Head of caudate nucleus (tissue), 42 donors: ENCODE results near the gene KDM6A.
"Not testable (repeated sequence)": the region's sequence is repeated elsewhere in the genome, so short reads cannot be mapped to it uniquely, and the experiment has no call there.

Experiments
- DNase-seq, 42 donors: peaks; one replicate each; pipeline versions ENCODE4 v3.0.0 to v3.0.0-alpha.2; 2020 to 2021; ENCODE audit warnings: mixed read lengths in 7 of 42
- intact Hi-C: fragments of 100-400 bp; cut with DNase I; formaldehyde crosslinking; loops from one replicate; pipeline ENCODE4 v1.15.0; 2022

KDM6A gene

DNA sequence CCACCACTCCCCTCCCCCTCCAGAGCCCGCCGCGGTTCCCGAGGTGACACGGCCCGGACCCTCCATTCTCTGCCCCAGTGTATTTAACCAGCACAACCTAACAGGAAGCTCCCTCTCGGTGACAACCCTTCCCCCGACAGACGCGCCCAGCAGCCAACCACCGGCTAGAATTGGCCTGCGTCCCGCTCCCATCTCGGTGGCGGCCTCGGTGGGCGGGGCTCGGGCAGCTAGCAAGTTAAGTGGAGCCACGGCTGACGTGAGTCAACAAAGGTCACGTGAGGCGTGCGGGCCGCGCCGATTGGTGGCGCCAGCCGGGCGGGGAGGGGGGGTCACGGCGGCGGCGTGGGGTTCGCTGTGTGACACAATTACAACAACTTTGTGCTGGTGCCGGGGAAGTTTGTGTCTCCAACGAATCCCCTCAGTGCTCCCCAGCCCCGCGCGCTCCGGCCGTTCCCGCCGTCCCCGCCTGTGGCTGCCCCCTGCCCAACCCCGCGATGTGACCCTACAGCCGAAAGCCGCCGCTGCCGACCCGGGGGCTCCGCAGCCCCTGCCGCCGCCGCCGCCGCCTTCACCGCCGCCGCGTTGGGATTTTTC lies at the start of gene KDM6A:
Gene KDM6A, plus strand, starts transcription at position 368 of the 594 bp plus-strand sequence. CDS start 364 bp downstream, outside the sequence.
- DNase-seq = peak; percentile 92 to 100 (median 100)
- intact Hi-C loops = loop anchor here (2.0 to 5.0 kb wide), 2 partner anchors 194 to 314 kb away; no protein-coding TSS in a partner anchor

DNA sequence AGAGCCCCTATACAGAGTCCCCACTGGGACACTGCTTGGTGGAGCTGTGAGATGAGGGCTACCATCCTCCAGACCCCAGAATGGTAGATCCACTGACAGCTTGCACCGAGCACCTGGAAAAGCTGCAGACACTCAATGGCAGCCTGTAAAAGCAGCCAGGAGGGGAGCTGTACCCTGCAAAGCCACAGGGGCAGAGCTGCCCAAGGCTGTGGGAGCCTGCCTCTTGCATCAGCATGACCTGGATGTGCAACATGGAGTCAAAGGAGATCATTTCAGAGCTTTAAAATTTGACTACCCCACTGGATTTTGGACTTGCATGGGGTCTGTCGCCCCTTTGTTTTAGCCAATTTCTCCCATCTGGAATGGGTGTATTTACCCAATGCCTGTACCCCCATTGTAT lies 49.8 kb upstream of the KDM6A start:
- intact Hi-C loops, DNase-seq: not testable (repeated sequence)

DNA sequence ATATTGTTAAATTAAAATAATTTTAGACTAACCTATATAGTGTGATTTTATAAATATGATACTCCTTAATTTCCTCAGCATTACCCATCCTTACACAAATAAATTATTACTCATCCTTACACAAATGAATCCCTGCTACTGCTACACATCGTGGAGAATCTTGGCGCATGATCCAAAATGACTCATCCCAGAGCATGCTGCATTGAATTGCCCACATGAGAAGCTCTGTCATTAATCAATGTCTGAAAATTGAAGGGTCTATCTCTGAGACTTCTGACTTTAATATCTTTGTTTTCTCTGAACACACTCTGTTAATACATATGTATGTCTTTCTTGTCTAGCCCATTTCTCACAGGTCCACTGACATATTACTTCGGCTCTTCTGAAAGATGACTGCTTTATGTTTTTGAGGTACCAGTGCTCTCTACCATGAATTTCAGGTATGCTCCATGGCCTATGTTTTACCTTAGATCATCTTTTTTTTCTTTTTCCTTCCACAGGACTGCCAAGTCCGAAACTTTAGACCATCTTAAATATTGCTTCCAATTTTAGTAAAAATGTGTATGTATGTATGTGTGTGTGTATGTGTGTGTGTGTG lies 44.9 kb upstream of the KDM6A start:
- peak in 14 of 42 donors; percentile 2 to 43 (median 19) for DNase-seq
- intact Hi-C loops = no loop called here

DNA sequence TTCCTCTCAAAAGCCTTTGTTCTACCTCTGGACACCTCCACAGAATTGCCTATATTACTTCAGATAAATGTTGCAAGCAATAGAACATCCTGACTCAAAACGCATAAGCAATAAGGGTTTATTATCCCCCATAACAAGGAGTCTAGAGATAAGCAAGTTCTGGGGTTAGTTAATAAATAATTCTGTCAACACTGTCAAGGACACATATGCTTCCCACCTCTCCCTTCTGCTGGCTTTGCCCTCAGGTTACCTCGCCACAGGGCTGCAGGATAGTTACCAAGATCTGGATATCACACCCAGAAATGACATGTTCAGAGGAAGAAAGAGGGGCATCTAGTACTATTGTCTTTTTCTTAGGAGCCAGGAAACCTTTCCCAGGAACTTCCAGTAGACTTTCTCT lies 43.2 kb upstream of the KDM6A start:
- DNase-seq = no peak
- intact Hi-C loops = no loop called here

DNA sequence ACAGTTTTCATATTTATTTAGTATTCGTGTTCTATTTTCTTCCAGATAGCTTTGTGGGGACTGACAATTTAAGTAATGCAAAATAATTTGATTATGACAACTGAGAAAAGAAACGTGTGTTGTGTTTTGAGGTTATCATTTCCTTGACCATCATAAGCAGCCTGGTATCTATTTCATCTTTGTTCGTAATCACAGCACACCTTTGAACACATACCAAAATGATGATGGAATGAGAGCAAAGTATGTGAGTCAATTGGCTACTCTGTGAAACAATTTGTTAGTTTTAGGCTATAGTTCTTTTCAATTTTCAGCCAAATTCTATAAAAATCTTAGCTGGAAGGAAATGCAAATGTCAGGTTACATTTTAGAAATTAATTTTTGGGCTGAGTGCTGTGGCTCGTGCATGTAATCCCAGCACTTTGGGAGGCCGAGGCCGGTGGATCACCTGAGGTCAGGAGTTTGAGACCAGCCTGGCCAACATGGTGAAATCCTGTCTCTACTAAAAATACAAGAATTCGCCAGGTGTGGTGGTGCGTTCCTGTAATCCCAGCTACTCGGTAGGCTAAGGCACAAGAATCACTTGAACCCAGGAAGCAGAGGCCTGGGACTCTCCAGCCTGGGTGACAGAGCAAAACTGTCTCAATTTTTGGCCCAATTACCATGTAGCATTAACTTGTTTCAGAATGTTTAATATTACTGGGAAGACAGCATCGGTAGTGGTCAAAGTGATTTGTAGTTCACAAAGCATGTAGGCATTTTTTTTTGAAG lies 30.3 kb upstream of the KDM6A start:
- no peak for DNase-seq
- intact Hi-C loops = no loop called here

DNA sequence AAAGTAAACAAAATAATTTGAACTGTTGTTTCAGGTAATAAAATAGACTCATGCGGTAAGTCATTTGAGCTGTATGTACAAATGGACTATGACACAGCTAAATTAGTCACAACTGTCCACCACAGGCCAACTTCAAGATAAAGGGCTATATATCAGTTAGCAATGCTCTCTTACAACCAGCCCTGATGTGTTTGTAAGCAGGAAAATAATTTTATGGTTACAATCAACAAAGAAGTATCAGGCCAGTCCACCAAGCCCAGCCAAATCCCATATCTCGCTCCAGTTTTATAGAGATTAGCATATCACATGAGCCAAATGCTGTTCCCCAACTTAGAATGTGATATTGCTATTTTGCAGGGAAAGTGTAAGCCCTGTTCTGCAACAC lies 29.7 kb upstream of the KDM6A start:
- DNase-seq = no peak
- intact Hi-C loops = no loop called here

DNA sequence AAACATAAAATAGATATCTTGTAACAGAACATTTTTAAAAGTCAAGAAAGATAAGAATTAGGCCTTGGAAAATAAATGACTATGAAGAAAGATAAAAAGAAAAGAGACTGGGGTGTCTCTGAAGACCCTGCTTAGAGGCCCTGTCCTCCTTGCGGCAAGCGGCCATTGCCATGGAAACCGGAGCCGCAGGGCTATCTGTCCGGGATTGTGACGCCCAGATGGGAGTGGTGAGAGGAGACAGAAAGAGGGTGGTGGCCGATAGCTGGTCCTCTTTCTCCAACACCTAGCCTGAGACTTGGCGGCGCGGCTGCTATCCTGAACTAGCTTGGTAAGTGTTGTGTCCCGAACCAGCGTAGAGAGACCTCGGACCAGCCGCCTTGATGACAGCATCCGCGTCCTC lies 29.2 kb upstream of the KDM6A start, which contains the start of gene DUSP21:
Gene DUSP21, plus strand, starts transcription at position 269 of the 400 bp plus-strand sequence. Its CDS starts 112 bp downstream, at position 381.
- intact Hi-C loops = no loop called here
- DNase-seq = no peak

DNA sequence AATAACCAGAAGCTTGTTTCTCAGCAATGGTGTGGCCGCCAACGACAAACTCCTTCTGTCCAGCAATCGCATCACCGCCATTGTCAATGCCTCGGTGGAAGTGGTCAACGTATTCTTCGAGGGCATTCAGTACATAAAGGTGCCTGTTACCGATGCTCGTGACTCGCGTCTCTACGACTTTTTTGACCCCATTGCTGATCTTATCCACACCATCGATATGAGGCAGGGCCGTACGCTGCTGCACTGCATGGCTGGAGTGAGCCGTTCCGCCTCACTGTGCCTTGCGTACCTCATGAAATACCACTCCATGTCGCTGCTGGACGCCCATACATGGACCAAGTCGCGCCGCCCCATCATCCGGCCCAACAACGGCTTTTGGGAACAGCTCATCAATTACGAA lies 28.8 kb upstream of the KDM6A start:
- DNase-seq = no peak
- intact Hi-C loops = no loop called here

DNA sequence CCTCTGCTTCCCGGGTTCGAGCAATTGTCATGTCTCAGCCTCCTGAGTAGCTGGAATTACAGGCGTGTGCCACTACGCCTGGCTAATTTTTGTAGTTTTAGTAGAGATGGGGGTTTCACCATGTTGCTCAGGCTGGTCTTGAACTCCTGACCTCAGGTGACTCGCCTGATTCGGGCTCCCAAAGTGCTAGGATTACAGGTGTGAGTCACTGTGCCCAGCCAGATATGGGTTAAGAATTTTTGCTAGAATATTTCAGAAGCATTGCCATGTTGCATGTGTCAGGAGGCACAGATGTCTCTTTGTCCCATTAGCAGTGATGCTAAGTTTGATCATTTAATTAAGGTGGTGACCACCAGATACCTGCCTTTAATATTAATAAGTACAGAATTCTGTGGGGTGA lies 22.1 kb upstream of the KDM6A start:
- intact Hi-C loops, DNase-seq: not testable (repeated sequence)

DNA sequence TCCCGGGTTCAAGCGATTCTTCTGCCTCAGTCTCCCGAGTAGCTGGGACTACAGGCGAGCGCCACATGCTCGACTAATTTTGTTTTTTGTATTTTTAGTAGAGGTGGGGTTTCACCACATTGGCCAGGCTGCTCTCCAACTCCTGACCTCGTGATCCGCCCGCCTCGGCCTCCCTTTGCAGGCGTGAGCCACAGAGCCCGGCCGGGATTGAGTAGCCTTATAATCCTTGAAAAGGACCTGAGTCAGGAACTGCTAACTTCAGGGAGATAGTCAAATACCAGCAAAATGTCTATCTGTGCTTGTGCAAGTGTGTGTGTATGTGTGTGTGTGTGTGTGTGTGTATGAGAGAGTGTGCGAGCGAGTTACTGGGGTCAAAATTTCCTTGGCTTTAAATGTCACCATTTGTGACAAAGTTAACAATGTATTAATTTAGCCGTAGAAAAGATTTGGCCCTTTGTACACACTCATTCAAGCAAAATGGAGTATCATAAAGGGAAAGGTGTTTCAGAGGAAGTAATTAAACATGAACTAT lies 1.8 kb upstream of the KDM6A start:
- no peak for DNase-seq

DNA sequence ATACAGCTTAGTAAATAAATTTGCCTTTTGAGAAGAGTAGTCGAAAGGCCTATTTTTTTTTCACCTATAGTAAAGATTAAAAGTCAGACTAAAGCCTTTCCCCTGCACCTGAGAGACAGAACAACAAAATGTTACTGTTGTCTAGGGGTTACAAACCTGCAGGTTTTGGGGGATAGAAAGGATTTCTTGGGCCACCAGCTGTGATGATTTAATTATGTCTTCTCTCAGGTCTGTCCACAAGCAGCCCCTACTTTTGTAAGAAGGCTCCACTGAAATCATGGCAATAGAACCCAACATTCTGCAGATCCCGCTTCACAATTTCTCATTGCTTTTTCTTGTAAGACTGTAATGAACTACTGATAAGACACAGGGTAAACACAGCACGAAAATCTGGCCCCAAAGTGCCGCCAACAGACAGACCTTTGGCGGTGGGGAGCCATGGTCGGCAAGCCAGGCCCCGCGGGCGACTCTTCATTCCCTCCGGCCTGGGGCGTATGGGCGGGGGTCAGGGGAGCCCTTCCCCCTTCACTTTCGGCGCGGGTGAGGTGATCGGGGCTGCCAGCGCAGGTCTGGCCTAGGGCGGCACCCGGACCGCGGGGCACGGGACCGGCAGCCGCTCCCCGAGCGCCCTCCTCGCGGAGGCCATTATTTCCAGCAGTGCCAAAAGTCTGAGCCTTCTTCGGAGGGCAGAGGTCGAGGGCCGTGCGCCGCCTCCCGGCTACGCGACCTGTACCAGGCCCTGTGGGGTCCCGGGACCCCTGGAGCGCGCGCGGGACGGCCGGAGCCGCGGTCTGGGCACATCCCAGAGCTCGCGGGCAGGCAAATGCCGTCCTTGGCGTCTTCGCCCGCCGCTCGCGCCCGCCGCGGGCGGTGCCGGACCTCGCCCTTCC lies 812 bp upstream of the KDM6A start:
- intact Hi-C loops = loop anchor here (2.0 to 5.0 kb wide), 2 partner anchors 195 to 315 kb away; no protein-coding TSS in a partner anchor
- DNase-seq = peak in 28 of 42 donors; percentile 1 to 70 (median 34)

More for the DNA sequence above, 1.8 kb upstream of the KDM6A start:
- intact Hi-C loops = loop anchor here (5.0 kb wide), 1 partner anchor 196 kb away; no protein-coding TSS in a partner anchor

DNA sequence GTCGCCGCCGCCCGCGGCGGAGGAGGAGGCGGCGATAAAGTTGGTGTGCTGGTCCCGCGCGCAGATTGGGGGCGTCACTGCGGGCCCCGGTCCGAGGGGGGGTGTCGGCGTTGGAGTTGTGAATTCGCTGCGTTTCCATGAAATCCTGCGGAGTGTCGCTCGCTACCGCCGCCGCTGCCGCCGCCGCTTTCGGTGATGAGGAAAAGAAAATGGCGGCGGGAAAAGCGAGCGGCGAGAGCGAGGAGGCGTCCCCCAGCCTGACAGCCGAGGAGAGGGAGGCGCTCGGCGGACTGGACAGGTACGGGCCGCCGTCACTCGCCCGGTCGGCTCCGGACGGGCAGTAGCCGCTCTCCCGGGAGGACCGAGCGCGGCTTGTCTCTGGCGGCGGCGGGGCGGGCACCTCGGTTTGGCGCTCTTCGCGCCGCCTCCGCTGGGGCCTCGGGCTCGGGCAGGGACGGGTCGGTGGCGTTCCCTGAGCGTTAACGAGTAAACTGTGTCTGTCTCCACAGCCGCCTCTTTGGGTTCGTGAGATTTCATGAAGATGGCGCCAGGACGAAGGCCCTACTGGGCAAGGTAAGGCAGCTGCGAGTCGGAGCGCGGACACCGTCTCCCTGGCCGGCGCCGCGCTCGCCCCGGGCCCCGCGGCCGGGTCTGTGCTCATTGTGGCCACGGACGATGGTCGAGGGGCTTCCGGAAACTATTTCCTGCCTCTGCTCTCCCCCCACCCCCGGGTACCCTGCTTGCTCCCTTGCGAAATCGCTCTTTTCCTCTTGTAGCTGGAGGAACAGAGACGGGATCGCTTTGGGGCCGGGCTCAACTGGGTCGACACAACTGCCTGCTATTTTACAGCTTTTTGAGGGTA lies 658 bp downstream of the KDM6A start:
- intact Hi-C loops = loop anchor here (2.0 to 5.0 kb wide), 2 partner anchors 194 to 313 kb away; no protein-coding TSS in a partner anchor
- DNase-seq = peak in 41 of 42 donors; percentile 32 to 84 (median 72)

DNA sequence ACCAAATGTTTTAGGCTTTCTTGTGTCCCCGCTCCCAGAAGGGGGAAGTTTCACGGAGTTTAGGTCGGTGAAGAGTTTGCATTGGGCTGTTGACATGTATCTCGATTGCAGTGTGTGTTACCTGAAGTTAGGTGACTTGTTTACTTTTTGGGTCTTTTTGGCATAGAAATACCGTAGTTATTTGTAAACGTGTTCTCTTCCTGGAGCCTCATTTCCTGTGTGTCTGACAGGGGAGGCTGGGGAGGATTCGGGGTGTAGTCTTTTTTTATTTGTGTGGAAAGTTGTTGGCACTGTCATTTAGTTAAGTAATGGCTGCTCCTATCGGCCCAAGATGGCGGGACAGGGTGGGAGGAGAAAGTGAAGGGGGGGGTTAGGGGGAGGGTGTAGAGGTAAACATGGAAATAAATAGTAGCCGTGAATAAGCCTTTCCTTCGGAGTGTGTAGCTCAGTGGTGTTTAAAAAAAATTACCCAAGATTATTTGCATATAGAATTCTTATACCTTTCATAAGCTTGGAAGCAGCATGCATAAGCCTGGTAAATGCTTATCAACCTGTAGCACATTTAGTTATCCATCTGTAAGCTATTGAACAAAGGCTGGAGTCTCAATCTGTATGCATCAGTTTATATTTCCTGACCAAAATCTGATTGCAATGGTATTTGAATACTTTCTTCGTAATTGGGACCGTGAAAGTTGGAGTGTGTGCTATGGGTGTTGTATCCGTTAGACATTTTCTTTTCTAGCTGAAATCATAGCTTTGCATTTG lies 1.6 kb downstream of the KDM6A start:
- peak in 26 of 42 donors; percentile 7 to 62 (median 21) for DNase-seq
- intact Hi-C loops = loop anchor here (5.0 kb wide), 1 partner anchor 193 kb away; no protein-coding TSS in a partner anchor

DNA sequence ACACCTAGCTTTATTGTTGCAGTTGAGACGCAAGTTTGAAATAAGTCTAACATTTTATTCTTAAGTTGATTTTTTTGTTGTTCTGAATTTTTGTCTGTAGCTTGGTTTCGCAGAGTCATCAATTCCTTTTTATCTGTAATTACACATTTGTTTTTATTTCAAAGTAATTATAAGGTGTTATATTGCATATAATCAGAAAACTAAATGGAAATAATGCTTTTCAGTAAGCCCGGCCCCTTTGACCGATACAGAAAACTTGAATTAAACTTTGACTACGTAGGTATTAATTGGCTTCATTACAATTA lies 2.1 kb downstream of the KDM6A start:
- intact Hi-C loops = no loop called here
- DNase-seq = no peak

DNA sequence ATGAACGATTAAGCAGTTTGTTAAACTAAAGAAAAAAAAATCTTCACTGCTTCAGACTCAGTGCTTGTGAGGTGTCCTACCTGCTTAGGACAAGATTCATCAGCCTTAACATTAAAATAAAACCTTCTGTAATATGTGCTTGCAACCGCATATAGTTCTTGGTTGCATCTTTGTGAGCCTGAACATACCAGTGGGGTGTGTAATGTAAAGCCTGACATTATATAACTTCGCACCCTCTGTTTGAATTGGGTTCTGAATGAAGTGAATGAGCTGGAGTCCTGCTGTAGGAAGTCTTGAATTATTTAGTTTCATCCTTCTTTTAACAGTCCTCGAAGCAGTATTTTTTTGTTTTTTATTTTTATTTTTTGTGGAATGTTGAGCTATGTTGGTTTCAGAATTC lies 3.1 kb downstream of the KDM6A start:
- intact Hi-C loops = no loop called here
- DNase-seq = no peak

DNA sequence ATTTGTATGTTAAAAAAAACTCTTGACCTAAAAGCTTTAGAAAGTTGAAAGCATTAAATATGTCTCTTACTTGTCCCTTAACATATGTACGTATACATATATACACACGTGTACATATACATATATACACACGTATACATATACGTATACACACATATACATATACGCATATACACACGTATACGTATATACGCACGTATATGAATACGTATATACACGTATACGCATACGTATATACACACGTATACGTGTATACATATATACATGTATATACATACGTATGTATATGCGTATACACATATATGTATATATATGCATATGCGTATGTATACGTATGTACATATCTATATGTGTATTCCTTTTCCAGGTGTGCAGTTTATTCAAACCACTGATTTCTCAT lies 3.8 kb downstream of the KDM6A start:
- no peak for DNase-seq
- intact Hi-C loops = no loop called here

DNA sequence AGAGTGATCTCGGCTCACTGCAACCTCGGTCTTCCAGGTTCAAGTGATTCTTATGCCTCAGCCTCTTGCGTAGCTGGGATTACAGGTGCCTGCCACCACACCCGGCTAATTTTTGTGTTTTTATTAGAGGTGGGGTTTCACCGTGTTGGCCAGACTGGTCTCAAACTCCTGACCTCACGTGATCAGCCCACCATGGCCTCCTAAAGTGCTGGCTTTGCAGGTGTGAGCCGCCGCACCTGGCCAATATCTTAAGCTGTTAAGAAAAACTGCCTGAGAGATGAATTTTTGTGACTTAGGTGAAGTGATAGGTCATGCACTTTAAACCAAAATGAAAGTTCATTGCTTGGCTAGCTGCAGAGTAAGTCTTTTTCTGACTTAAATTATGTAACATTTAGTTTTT lies 5.8 kb downstream of the KDM6A start:
- intact Hi-C loops = no loop called here
- DNase-seq = no peak
